GM12874 (cell line): ENCODE measurements around the gene MYO19.

Source experiments
- TF ChIP-seq, protein P1 (sequence below): IDR thresholded peaks from 2 replicates; pipeline ENCODE4 v1.5.1; 2011; ENCODE audit warnings: low read depth, mild to moderate bottlenecking, control low read depth, low read length, moderate library complexity; ENCODE audit not compliant: insufficient read depth

The MYO19 gene

GRCh38 chr17:36485805-36486203, 48.9 kb downstream of the MYO19 start:
- TF ChIP-seq, protein P1, sequence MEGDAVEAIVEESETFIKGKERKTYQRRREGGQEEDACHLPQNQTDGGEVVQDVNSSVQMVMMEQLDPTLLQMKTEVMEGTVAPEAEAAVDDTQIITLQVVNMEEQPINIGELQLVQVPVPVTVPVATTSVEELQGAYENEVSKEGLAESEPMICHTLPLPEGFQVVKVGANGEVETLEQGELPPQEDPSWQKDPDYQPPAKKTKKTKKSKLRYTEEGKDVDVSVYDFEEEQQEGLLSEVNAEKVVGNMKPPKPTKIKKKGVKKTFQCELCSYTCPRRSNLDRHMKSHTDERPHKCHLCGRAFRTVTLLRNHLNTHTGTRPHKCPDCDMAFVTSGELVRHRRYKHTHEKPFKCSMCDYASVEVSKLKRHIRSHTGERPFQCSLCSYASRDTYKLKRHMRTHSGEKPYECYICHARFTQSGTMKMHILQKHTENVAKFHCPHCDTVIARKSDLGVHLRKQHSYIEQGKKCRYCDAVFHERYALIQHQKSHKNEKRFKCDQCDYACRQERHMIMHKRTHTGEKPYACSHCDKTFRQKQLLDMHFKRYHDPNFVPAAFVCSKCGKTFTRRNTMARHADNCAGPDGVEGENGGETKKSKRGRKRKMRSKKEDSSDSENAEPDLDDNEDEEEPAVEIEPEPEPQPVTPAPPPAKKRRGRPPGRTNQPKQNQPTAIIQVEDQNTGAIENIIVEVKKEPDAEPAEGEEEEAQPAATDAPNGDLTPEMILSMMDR: no peak

DNA sequence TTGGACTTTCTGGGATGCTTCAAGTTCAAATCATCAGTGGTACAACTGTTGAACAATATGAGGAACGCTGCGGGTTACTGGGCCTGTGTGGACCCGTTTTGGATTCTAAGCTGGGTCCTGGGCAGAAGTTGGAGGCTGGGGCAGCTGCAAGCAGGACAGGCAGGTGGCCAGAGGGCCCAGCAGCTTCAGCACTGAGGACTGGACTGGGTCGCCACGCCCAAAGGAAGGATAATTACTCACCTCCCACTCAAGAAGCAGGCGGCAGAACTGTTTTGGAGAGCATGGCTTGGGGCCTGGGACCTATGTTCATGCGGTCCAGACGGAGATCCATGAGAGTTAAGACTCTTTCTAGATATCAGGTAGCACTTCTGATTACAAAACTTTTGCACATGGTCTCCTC, 49.6 kb downstream of the MYO19 start:
- TF ChIP-seq, protein P1: no peak

- TF ChIP-seq, protein P1: peak; percentile 97
Measured at GRCh38 chr17:36482611-36483504, 51.8 kb downstream of the MYO19 start.

- TF ChIP-seq, protein P1: no peak
Measured at GRCh38 chr17:36481829-36482228, 52.8 kb downstream of the MYO19 start.

GRCh38 chr17:36475346-36475970, 59.2 kb downstream of the MYO19 start:
- TF ChIP-seq, protein P1: no peak

DNA sequence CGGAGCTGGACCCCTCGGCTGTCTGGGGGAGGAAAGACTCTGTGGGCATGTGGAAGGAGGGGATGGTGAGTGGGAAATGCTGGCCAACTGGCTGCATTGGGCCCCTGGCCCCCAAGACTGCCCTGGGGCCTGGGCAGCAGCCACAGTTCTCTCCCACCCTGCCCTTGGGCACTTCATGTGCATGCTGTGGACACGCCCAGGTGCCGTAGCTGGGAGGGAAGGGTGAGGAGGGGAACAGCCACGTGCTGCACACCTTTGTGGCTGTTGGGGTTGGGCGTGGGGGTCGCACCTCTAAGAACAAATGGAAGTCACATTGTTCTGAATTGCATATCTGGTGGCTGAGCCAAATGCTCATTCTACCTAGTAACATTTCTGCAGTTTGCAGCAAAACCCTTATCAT, 60.1 kb downstream of the MYO19 start:
- TF ChIP-seq, protein P1: no peak

DNA sequence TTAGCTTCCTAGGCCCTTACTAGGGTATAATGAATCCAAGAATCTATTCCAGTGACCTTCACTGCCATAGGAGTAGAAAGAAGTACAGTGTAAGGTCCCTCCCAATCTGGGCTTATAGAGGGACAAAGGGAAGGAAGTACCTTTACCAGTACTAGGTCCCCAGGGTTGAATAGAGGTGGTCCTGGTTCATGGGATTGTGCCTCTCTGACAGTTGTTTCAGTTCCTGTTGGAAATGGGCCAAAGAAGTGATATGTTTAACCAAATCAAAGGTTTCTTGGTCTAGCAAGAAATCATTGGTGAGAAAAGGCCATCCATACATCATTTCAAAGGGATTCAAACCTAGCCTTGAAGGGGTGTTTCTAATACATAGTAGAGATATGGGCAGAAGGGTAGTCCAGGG, 64.2 kb downstream of the MYO19 start:
- TF ChIP-seq, protein P1: no peak
